IPS-20b (cell line): Measurements from ENCODE around the gene FOXO3.

ENCODE experiments used
- H3K27ac ChIP-seq: one replicate; pipeline ENCODE4 v1.5.1; 2013; ENCODE audit warnings: low read length
- H3K27me3 ChIP-seq: 2 replicates; pipeline ENCODE4 v1.6.1; 2013; ENCODE audit warnings: mild to moderate bottlenecking, low read length, inconsistent platforms; ENCODE audit not compliant: insufficient read depth
- H3K36me3 ChIP-seq: 2 replicates; pipeline ENCODE4 v1.6.1; 2013; ENCODE audit warnings: low read depth, mild to moderate bottlenecking, inconsistent platforms, low read length, moderate library complexity; ENCODE audit not compliant: insufficient read depth
- H3K4me1 ChIP-seq: 2 replicates; pipeline ENCODE4 v1.6.1; 2013; ENCODE audit warnings: mild to moderate bottlenecking, control low read depth, inconsistent platforms, low read length, moderate library complexity; ENCODE audit not compliant: insufficient read depth
- H3K4me3 ChIP-seq: 2 replicates; pipeline ENCODE4 v1.5.1; 2013; ENCODE audit warnings: mild to moderate bottlenecking, low read length, inconsistent platforms
- H3K9ac ChIP-seq: 2 replicates; pipeline ENCODE4 v1.6.1; 2013; ENCODE audit warnings: low read depth, mild to moderate bottlenecking, inconsistent platforms, low read length, moderate library complexity
- H3K9me3 ChIP-seq: 2 replicates; pipeline ENCODE4 v1.6.1; 2013; ENCODE audit warnings: mild to moderate bottlenecking, low read depth, low read length, inconsistent platforms; ENCODE audit not compliant: insufficient read depth

FOXO3 gene

GRCh38 chr6:108684771-108685329, 124.1 kb downstream of the FOXO3 start:
- Histone ChIP-seq H3K9ac (no peak overlapping the region), H3K27me3 (no peaks in the 10 kb centered on the region), H3K27ac (no peak overlapping the region), H3K9me3 (no peaks in the 10 kb centered on the region), H3K36me3 (no peaks in the 10 kb centered on the region), H3K4me1 (no peaks in the 10 kb centered on the region), H3K4me3 (no peak overlapping the region)

- Histone ChIP-seq H3K27me3 (no peaks in the 10 kb centered on the region), H3K4me3 (no peak overlapping the region), H3K36me3 (no peaks in the 10 kb centered on the region), H3K4me1 (peaks cover 4% of the 10 kb centered on the region; the same call in 1 of the 2 replicates), H3K9me3 (no peaks in the 10 kb centered on the region), H3K9ac (no peak overlapping the region), H3K27ac (no peak overlapping the region)
Observed at GRCh38 chr6:108685970-108686369, 125.3 kb downstream of the FOXO3 start.

DNA sequence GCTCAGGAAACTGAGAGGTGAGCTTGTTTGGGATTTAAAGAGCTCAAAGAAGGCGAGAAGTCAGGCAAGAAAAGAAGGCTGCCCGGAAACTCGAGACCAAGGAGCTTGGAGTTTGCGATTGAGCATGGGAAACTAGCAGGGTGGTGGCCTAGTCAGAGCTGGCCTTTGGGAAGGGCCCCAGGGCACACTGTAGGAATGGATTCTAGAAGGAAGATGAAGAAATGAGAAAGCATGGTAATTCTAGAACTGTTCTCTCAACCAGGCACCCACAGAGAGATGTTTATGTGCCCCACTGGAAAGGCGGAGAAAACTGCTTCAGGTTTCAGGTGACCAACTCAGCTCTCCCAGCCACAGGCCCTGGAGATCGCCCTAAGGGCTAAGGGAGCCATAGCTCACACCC, 126.2 kb downstream of the FOXO3 start:
- peaks cover 4% of the 10 kb centered on the region; the same call in 1 of the 2 replicates for H3K4me1 ChIP-seq
- H3K4me3 ChIP-seq = no peak overlapping the region
- H3K9ac ChIP-seq = no peak overlapping the region
- H3K9me3 ChIP-seq = no peaks in the 10 kb centered on the region
- H3K36me3 ChIP-seq = no peaks in the 10 kb centered on the region
- H3K27ac ChIP-seq = no peak overlapping the region
- no peaks in the 10 kb centered on the region for H3K27me3 ChIP-seq

DNA sequence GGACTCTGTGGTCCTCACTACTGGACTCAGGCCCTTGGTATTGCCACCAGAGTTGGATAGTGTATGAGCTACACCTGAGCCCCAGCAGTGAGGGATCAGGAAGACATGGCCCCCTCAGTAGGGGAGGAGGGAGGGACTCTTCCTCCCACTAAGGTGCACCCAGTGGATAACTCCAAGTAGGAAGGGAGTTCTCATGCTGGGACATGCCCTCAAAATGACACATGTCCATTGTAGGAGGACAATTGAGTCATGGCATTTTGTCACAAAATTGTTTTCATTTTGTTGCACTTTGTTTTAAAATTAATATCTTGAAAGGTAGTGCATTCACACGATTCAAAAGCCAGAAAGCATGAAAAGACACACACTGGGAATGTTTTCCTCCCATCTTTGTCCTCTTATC, 127.2 kb downstream of the FOXO3 start:
- H3K9me3 ChIP-seq = no peaks in the 10 kb centered on the region
- H3K9ac ChIP-seq = no peak overlapping the region
- H3K27me3 ChIP-seq = no peaks in the 10 kb centered on the region
- H3K27ac ChIP-seq = no peak overlapping the region
- peaks cover 4% of the 10 kb centered on the region; the same call in 1 of the 2 replicates for H3K4me1 ChIP-seq
- H3K36me3 ChIP-seq = no peaks in the 10 kb centered on the region
- H3K4me3 ChIP-seq = no peak overlapping the region

GRCh38 chr6:108689272-108690161, 128.8 kb downstream of the FOXO3 start:
- no peak overlapping the region for H3K27ac ChIP-seq
- no peaks in the 10 kb centered on the region for H3K36me3 ChIP-seq
- no peak overlapping the region for H3K9ac ChIP-seq
- H3K27me3 ChIP-seq = no peaks in the 10 kb centered on the region
- H3K4me1 ChIP-seq = peaks cover 4% of the 10 kb centered on the region; the same call in 1 of the 2 replicates
- no peaks in the 10 kb centered on the region for H3K9me3 ChIP-seq
- no peak overlapping the region for H3K4me3 ChIP-seq

DNA sequence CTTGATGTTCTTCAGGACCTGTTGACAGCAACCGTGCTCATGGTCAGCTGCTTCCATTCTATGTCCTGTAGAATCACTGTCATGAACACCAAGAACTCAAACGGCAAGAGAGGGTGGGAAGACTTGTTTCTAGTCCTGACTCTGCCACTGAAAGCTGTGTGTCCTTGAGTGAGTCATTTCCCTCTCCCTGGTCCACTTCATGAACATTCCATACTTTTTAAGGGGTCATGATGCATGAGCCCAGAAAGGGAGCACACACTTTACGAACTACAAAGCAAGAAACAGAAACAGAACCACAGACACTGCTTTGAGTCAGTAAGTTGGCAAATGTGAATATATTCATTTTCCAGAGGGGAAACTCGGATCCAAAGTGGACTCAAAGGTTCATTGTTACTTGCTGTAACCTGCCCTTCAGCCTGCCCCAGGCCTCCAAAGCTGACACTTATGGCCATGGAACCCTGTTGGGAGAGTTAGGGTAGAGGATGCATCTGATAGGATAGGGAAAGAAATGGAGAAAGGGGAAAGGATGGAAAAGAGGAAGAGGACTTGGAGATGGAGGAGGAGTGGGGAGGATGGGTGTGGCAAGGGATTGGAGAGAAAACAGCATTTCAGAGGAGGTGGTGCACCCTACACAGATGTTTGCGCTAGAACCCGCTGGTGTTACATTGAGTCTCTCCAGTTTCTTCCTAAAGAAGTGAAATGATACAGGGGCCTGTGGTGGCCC, 129.8 kb downstream of the FOXO3 start:
- peaks cover 4% of the 10 kb centered on the region; the same call in 1 of the 2 replicates for H3K4me1 ChIP-seq
- H3K9me3 ChIP-seq = no peaks in the 10 kb centered on the region
- no peaks in the 10 kb centered on the region for H3K36me3 ChIP-seq
- no peak overlapping the region for H3K27ac ChIP-seq
- H3K27me3 ChIP-seq = no peaks in the 10 kb centered on the region
- H3K4me3 ChIP-seq = no peak overlapping the region
- H3K9ac ChIP-seq = no peak overlapping the region

DNA sequence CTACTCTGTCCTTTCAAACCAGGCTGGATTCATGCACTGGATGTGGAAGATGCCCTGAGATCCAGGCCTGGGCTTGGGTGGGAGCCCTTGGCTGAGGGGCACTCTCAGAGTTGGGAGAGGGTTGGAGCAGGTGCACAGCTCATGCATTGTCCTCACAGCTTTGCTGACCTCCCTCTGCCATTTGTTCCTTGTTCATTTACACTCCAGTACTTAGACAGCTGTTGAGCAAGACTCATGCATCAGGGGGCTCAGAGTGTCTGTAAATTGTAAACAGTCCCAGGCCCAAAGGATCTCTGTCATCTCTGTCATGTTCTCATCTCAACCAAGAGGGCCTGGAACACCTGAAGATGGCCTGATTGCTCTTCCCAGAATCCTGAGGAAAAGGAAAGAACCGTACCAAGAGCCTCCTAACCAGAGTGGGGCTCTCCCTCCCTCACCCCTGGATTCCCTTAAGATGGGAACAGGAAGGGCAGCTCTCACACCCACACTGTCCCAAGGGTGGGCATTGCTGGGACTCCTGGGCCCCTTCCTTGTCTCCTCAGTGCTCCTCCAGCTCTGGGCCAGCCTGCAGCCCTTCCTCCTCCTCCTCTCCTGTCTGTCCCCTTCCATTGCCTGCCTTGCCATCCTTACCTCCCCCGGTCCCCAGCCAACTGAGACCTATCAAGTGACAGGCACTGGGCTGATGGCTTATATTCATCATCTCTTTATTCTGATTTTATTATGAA, 132.9 kb downstream of the FOXO3 start:
- no peaks in the 10 kb centered on the region for H3K9me3 ChIP-seq

DNA sequence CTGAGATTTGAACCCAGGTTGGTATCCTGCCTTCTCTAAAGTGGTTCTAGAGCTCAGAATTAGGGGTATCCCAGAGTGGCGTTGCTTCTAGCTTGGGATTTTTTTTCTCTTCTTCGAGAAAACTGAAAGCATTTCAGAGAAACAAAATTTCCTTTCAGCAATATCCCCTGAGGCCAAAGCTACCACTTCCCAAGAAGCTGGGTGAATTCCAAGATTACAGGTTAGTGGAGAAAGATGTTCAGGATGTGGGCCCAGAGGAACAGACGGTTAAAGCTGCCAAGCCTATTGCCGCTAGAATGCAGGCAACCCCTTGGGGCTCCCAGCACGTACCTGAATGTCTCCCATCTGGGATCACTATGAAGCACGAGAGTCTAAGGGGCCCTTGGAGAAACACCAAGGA, 134.1 kb downstream of the FOXO3 start:
- H3K27me3 ChIP-seq = no peaks in the 10 kb centered on the region
- no peak overlapping the region for H3K27ac ChIP-seq
- H3K9ac ChIP-seq = no peak overlapping the region
- H3K4me1 ChIP-seq = peaks cover 6% of the 10 kb centered on the region; the same call in 1 of the 2 replicates
- no peak overlapping the region for H3K4me3 ChIP-seq
- H3K36me3 ChIP-seq = no peaks in the 10 kb centered on the region
- no peaks in the 10 kb centered on the region for H3K9me3 ChIP-seq

More for the DNA sequence above, 132.9 kb downstream of the FOXO3 start:
- no peak overlapping the region for H3K27ac ChIP-seq
- H3K4me3 ChIP-seq = no peak overlapping the region
- H3K36me3 ChIP-seq = no peaks in the 10 kb centered on the region
- H3K27me3 ChIP-seq = no peaks in the 10 kb centered on the region
- H3K9ac ChIP-seq = no peak overlapping the region
- H3K4me1 ChIP-seq = peaks cover 4% of the 10 kb centered on the region; the same call in 1 of the 2 replicates

- Histone ChIP-seq H3K27me3 (no peaks in the 10 kb centered on the region), H3K27ac (no peak overlapping the region), H3K9ac (no peak overlapping the region), H3K36me3 (no peaks in the 10 kb centered on the region), H3K4me1 (peaks cover 6% of the 10 kb centered on the region; the same call in 1 of the 2 replicates), H3K4me3 (no peak overlapping the region), H3K9me3 (peaks cover 10% of the 10 kb centered on the region)
Observed at GRCh38 chr6:108697561-108698161, 136.9 kb downstream of the FOXO3 start.

DNA sequence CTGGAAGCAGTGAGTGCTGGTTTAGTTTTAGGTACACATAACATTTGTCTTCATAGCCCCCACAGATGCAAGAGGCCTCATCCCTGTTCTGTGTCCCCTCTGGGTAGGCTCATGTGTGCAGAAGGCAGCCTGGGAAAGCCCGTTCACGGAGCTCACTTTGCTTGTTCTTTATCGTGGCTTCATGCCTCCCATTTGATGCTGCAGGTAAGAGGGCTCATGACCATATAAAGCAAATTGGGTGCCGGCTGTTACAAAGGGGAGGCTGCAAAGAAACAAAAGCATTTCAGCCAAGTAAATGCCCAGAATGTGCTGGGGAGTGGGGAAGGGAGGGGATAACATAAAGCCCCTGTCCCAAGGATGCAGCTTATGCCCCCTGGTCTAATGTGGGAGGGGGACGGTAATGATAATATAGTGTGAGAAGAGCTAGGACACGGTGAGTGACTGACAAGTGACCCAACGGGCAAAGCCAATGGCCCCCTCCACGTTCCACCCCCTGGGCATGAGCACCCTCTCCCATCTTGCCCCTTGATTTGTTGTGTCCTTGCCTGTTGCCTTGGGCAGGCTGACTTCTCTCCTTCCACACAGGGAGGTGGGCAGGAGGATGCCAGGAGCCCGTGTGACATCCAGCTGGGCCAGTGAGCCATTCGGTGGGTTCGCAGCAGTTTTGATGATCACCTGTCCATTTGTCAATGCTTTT, 138.0 kb downstream of the FOXO3 start:
- H3K9ac ChIP-seq = no peak overlapping the region
- H3K9me3 ChIP-seq = peaks cover 12% of the 10 kb centered on the region
- H3K27ac ChIP-seq = no peak overlapping the region
- H3K4me1 ChIP-seq = peaks cover 6% of the 10 kb centered on the region; the same call in 1 of the 2 replicates
- H3K27me3 ChIP-seq = no peaks in the 10 kb centered on the region
- no peak overlapping the region for H3K4me3 ChIP-seq
- H3K36me3 ChIP-seq = no peaks in the 10 kb centered on the region
